HK-2 (cell line): ENCODE measurements around the gene SKA1.
"Not testable (repeated sequence)": the region's sequence is repeated elsewhere in the genome, so short reads cannot be mapped to it uniquely, and the experiment has no call there.

Source experiments
- DNase-seq: peaks from one replicate; pipeline ENCODE4 v3.0.0-alpha.2; 2018; ENCODE audit not compliant: unreplicated experiment

SKA1 gene

DNA sequence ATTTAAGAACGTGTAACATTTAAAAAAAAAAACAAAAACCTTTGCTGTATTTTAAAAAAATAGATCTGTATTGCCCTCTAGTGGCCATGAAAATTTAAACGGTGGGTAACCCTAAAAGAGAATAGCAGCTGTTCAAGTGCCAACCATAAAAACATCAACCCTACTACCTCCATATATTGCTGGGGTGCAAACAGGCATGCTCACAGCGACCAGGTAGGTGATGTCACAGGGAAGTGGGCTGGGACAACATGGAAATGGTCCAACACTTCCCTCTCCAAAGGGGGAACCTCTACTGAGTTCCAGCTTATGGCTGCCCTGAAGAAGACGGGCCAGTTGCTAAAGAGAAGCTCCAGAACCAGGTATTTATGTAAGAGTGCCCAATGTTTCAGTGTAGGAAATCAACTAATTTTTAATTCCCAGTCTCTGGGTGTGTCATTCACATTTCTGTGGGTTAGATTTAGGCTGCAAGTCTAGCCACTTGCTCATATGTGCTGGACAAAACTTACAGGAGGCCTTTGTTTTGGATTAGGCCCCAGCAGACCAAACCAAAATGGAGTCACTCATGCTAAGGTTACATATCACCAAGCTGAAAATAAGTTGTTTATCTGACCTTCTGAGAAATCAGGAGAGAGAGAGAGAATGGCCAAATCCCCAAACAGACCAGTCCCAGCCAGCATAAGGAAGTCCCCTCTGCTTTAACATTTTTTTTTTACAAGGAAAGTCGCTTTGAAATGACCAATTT, 54.5 kb downstream of the SKA1 start:
- no peak for DNase-seq

DNA sequence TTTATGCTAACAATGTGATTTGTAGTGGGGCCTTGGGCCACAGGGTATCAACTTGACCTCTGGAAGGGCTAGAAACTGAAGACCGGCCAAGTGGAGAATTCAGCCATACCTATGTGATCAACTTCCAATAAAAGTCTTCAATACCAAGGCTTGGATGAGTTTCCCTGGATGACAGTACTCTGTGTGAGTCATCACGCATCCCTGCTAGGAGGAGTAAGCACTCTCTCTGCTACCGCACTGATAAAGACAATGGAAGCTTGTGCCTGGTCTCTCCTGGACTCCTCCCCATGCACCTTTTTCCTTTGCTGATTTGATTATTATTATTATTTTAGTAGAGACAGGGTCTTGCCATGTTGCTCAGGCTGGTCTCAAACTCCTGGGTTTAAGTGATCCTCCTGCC, 58.1 kb downstream of the SKA1 start:
- no peak for DNase-seq

GRCh38 chr18:50436742-50437141, 61.9 kb downstream of the SKA1 start:
- DNase-seq, result not testable (repeated sequence)

DNA sequence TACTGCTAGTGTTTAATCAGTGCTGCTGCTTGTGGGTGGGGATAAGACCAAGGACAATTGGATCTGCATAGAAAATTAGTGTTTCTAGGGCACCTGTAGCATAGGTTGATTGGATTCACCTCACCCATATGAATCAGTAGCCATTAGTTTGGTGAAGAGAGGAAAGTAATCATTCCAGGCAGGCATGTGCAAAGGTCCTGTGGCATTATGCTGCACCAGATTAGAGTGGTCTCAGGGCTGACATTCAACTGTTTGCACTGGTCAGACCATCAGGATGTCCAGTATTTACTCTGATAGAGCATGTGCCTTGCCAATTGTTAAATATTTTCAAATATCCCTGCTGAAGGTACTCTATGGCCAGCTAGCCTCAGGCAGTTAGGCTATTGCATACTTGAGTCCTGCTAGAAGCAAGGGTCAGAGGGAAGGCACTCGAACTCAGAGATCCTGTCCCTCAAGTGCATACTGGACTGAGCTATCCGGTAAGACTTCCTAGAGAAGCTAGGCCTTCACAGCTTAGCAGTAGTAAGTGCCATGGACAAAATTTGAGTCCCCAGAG, 64.7 kb downstream of the SKA1 start:
- DNase-seq, result no peak

- no peak for DNase-seq
Measured at GRCh38 chr18:50441016-50441415, 66.2 kb downstream of the SKA1 start.

DNA sequence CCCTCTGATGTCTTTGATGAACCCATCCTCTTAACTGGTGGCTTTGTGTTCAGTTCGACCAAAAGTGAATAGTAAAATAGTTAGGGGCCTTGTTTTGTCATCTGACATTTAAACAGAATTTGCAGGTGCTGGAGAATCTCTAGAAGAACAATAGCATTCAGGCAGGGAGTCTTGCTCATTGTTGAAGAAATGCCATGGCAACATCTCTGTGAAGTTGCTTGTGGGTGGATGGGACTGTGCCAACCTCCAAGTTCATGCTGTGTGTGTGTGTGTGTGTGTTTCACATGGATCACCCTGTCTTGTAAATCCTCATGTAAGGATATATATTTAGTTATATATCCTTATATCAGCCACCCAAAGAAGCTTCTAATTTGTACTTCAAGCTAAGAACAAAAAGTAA, 66.7 kb downstream of the SKA1 start:
- no peak for DNase-seq
